Osteoblast (primary cell): ENCODE measurements around the gene MINK1. TPM values are rescaled to one million over a fixed set of nuclear protein-coding genes. Genes with fewer than 3 reads are reported as not detected.

Experiments used
- DNase-seq: peaks from one replicate; pipeline ENCODE4 v3.0.0; 2011; ENCODE audit warnings: low spot score, mixed read lengths; ENCODE audit not compliant: insufficient read length; ENCODE audit errors: missing footprints
- H2AFZ ChIP-seq: 2 replicates; pipeline ENCODE4 v1.6.0; 2011; ENCODE audit warnings: mild to moderate bottlenecking, low read length
- H3K27ac ChIP-seq: 2 replicates; pipeline ENCODE4 v1.5.1; 2011; ENCODE audit warnings: mild to moderate bottlenecking, low read depth, low read length, moderate library complexity
- H3K27me3 ChIP-seq: 2 replicates; pipeline ENCODE4 v1.6.0; 2012; ENCODE audit warnings: mild to moderate bottlenecking, control low read depth, inconsistent platforms, low read length, moderate library complexity; ENCODE audit not compliant: insufficient read depth
- H3K36me3 ChIP-seq: 2 replicates; pipeline ENCODE4 v1.5.1; 2011; ENCODE audit warnings: mild to moderate bottlenecking, low read length, control low read depth, moderate library complexity; ENCODE audit not compliant: insufficient read depth
- H3K4me1 ChIP-seq: 2 replicates; pipeline ENCODE4 v1.5.1; 2011; ENCODE audit warnings: mild to moderate bottlenecking, low read length, control low read depth, moderate library complexity; ENCODE audit not compliant: insufficient read depth
- H3K4me2 ChIP-seq: 2 replicates; pipeline ENCODE4 v1.6.0; 2011; ENCODE audit warnings: mild to moderate bottlenecking, low read length; ENCODE audit not compliant: insufficient read depth
- H3K4me3 ChIP-seq: fragments of 200-600 bp; sonication (generic); 3 replicates; pipeline ENCODE4 v1.5.1; 2012; ENCODE audit warnings: mild to moderate bottlenecking, low read length, inconsistent platforms; ENCODE audit not compliant: insufficient read depth
- H3K79me2 ChIP-seq: 2 replicates; pipeline ENCODE4 v1.6.0; 2012; ENCODE audit warnings: mild to moderate bottlenecking, low read length, control low read depth, inconsistent platforms; ENCODE audit not compliant: insufficient read depth
- H3K9me3 ChIP-seq: 2 replicates; pipeline ENCODE4 v1.5.1; 2011; ENCODE audit warnings: low read depth, low read length, control low read depth
- H4K20me1 ChIP-seq: 2 replicates; pipeline ENCODE4 v1.6.0; 2012; ENCODE audit warnings: mild to moderate bottlenecking, low read length, control low read depth; ENCODE audit not compliant: insufficient read depth
- CTCF ChIP-seq: IDR thresholded peaks from 2 replicates; pipeline ENCODE4 v1.5.1; 2011; ENCODE audit warnings: mild to moderate bottlenecking, low read depth, low read length, moderate library complexity; ENCODE audit errors: extremely low read depth
- total RNA-seq: library from RNA; depleted of rRNA; stranded (reverse); fragments of >200 nt; gene quantifications from 2 replicates; pipeline ENCODE4 v1.2.3, GENCODE V29; 2012

MINK1 gene
- total RNA-seq, 1 donor, result 34.4 TPM

- Histone ChIP-seq H3K27me3 (no peaks in the 10 kb centered on the region), H3K4me2 (no peak overlapping the region), H3K4me1 (peaks cover 36% of the 10 kb centered on the region), H3K36me3 (peaks cover 35% of the 10 kb centered on the region), H3K9me3 (no peaks in the 10 kb centered on the region), H3K27ac (no peak overlapping the region), H3K4me3 (no peak overlapping the region), H4K20me1 (peaks cover 20% of the 10 kb centered on the region), H3K79me2 (peaks cover 49% of the 10 kb centered on the region), H2AFZ (no peak overlapping the region)
- TF ChIP-seq CTCF, result no peak
- no peak for DNase-seq
Measured at GRCh38 chr17:4938069-4938491, 104.9 kb downstream of the MINK1 start.

GRCh38 chr17:4938688-4939545 is 105.8 kb downstream of the MINK1 start:
- DNase-seq, result peak; percentile 84
- Histone ChIP-seq H3K36me3 (peaks cover 43% of the 10 kb centered on the region), H3K4me1 (peaks cover 34% of the 10 kb centered on the region), H4K20me1 (peaks cover 28% of the 10 kb centered on the region), H3K4me2 (peak overlapping the region; percentile 98), H3K9me3 (no peaks in the 10 kb centered on the region), H3K4me3 (peak overlapping the region; percentile 95), H3K27me3 (no peaks in the 10 kb centered on the region), H2AFZ (peak overlapping the region; percentile 76), H3K27ac (peak overlapping the region; percentile 91), H3K79me2 (peaks cover 55% of the 10 kb centered on the region)
- no peak for TF ChIP-seq CTCF

GRCh38 chr17:4939546-4939795 is 106.3 kb downstream of the MINK1 start:
- peak overlapping the region; percentile 98 for H3K4me2 ChIP-seq
- no peak for TF ChIP-seq CTCF
- H2AFZ ChIP-seq, result peak overlapping the region; percentile 76
- peaks cover 49% of the 10 kb centered on the region for H3K36me3 ChIP-seq
- DNase-seq, result no peak
- peak overlapping the region; percentile 91 for H3K27ac ChIP-seq
- peaks cover 32% of the 10 kb centered on the region for H3K4me1 ChIP-seq
- no peaks in the 10 kb centered on the region for H3K9me3 ChIP-seq
- peaks cover 34% of the 10 kb centered on the region for H4K20me1 ChIP-seq
- H3K79me2 ChIP-seq, result peaks cover 60% of the 10 kb centered on the region
- H3K27me3 ChIP-seq, result no peaks in the 10 kb centered on the region
- H3K4me3 ChIP-seq, result peak overlapping the region; percentile 95

GRCh38 chr17:4939796-4940554 is 106.8 kb downstream of the MINK1 start, which contains the start of the genes RNF167 and SLC25A11:
TSS of gene RNF167 (plus strand) at chr17:4940268. CDS start at chr17:4940910, 642 bp downstream.
TSS of gene SLC25A11 (minus strand) at chr17:4940046. CDS start at chr17:4939910, 136 bp downstream.
- H3K4me2 ChIP-seq, result peak within 1 kb of the TSS; percentile 98
- H3K9me3 ChIP-seq, result no peaks in the 10 kb centered on the region
- H3K36me3 ChIP-seq, result peaks cover 54% of the 10 kb centered on the region
- peaks cover 35% of the 10 kb centered on the region for H3K4me1 ChIP-seq
- peak within 1 kb of the TSS; percentile 93 for H2AFZ ChIP-seq
- peak; percentile 100 for DNase-seq
- no peaks in the 10 kb centered on the region for H3K27me3 ChIP-seq
- peaks cover 65% of the 10 kb centered on the region for H3K79me2 ChIP-seq
- peak within 1 kb of the TSS; percentile 95 for H3K4me3 ChIP-seq
- H3K27ac ChIP-seq, result peak within 1 kb of the TSS; percentile 91
- TF ChIP-seq CTCF, result no peak
- H4K20me1 ChIP-seq, result peaks cover 39% of the 10 kb centered on the region
